ENCODE measurements around the gene ADNP. TPM values are rescaled to one million over a fixed set of nuclear protein-coding genes. Genes with fewer than 3 reads are reported as not detected.

ADNP gene
- total RNA-seq, 1 experiment from 2014 or later = 143 TPM

- no peak overlapping the region for H3K23ac ChIP-seq (ENCODE audit: insufficient read length, low read depth, low read length)
- H3K4me3 Mint-ChIP-seq = no peak overlapping the region
- H2BK12ac ChIP-seq (ENCODE audit: insufficient read length, low read depth, low read length) = no peak overlapping the region
- no peak overlapping the region for H4K5ac ChIP-seq (ENCODE audit: insufficient read length, low read depth, low read length)
- no peak overlapping the region for H2BK5ac ChIP-seq (ENCODE audit: insufficient read length, low read length)
- no peak overlapping the region for H3K9ac ChIP-seq (ENCODE audit: extremely low read depth, insufficient read length, low read length)
- peak; percentile 77 for DNase-seq
- TF ChIP-seq, protein P1, sequence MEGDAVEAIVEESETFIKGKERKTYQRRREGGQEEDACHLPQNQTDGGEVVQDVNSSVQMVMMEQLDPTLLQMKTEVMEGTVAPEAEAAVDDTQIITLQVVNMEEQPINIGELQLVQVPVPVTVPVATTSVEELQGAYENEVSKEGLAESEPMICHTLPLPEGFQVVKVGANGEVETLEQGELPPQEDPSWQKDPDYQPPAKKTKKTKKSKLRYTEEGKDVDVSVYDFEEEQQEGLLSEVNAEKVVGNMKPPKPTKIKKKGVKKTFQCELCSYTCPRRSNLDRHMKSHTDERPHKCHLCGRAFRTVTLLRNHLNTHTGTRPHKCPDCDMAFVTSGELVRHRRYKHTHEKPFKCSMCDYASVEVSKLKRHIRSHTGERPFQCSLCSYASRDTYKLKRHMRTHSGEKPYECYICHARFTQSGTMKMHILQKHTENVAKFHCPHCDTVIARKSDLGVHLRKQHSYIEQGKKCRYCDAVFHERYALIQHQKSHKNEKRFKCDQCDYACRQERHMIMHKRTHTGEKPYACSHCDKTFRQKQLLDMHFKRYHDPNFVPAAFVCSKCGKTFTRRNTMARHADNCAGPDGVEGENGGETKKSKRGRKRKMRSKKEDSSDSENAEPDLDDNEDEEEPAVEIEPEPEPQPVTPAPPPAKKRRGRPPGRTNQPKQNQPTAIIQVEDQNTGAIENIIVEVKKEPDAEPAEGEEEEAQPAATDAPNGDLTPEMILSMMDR (conservative IDR thresholded peaks at IDR 0.05) = no peak; the same call in 2 of the 3 replicates
- H3K79me2 ChIP-seq (ENCODE audit: insufficient read depth, low read length) = no peaks in the 10 kb centered on the region
- H3K4me1 ChIP-seq (ENCODE audit: insufficient read depth, low read length) = no peaks in the 10 kb centered on the region; the same call in 1 of the 2 replicates
- H3K36me3 Mint-ChIP-seq (ENCODE audit: insufficient read depth in 1 of 3, low read depth in 3 of 3) = no peaks in the 10 kb centered on the region; a peak in 1 of 7 replicates
- H3K27me3 ChIP-seq (ENCODE audit: insufficient read depth, low read length) = no peaks in the 10 kb centered on the region
- H3K27ac Mint-ChIP-seq = peak overlapping the region in 1 of 3 experiments; percentile 67; a peak in 2 of 7 replicates
- no peak overlapping the region for H2AK5ac ChIP-seq (ENCODE audit: insufficient read length, low read length)
- H2BK20ac ChIP-seq (ENCODE audit: low read depth, low read length, poor library complexity, severe bottlenecking) = no peak overlapping the region
- no peak overlapping the region for H2AFZ ChIP-seq (ENCODE audit: low read length)
- H4K91ac ChIP-seq (ENCODE audit: insufficient read length, low read depth, low read length) = no peak overlapping the region
- no peaks in the 10 kb centered on the region for H3K9me3 Mint-ChIP-seq
- no peak overlapping the region for H3K56ac ChIP-seq (ENCODE audit: insufficient read length, low read depth, low read length)
- no peak overlapping the region for H3T11ph ChIP-seq (ENCODE audit: low read length)
- no CpG with 5 or more reads among the region's 13 CpGs for WGBS (ENCODE audit: extremely low coverage, insufficient read length, low lambda C conversion rate)
- no peaks in the 10 kb centered on the region for H4K20me1 ChIP-seq (ENCODE audit: control insufficient read depth, insufficient read depth, insufficient read length)
- H3K27me3 Mint-ChIP-seq (ENCODE audit: low read depth) = no peaks in the 10 kb centered on the region
- H3K14ac ChIP-seq (ENCODE audit: insufficient read depth, low read length) = no peak overlapping the region
- no peak overlapping the region for H4K8ac ChIP-seq (replicated peaks; ENCODE audit: insufficient read length, low read depth, low read length)
- no peak overlapping the region for H2BK15ac ChIP-seq (ENCODE audit: low read depth, low read length)
- H3K4ac ChIP-seq (ENCODE audit: low read depth, low read length) = no peak overlapping the region
- peak overlapping the region; percentile 85 for H2BK120ac ChIP-seq (ENCODE audit: low read depth, low read length, poor library complexity, severe bottlenecking)
- no peaks in the 10 kb centered on the region for H3K9me3 ChIP-seq (ENCODE audit: control insufficient read depth, low read depth, low read length)
- H3K27ac ChIP-seq (ENCODE audit: insufficient read length, low read depth, low read length) = no peak overlapping the region
- H3K79me1 ChIP-seq (ENCODE audit: insufficient read depth, low read depth, low read length, poor library complexity, severe bottlenecking) = no peaks in the 10 kb centered on the region
- H3K18ac ChIP-seq (ENCODE audit: insufficient read length, low read depth, low read length) = no peak overlapping the region
- H3K4me1 Mint-ChIP-seq = peaks cover 31 to 47% of the 10 kb centered on the region in 2 experiments
- no peak overlapping the region for H3K4me2 ChIP-seq (ENCODE audit: insufficient read depth, insufficient read length, low read length)
- H3K23me2 ChIP-seq (ENCODE audit: insufficient read length, low read depth, low read length, poor library complexity, severe bottlenecking) = peaks cover 3% of the 10 kb centered on the region
These were observed 80.4 kb downstream of the ADNP start for GRCh38 chr20:50850721-50851286.
